HCT116 (cell line): ENCODE data around the gene ZNF580. TPM values are rescaled to one million over a fixed set of nuclear protein-coding genes. Genes with fewer than 3 reads are reported as not detected.

Experiments
- ATAC-seq: fragments of 200-7000 bp; cut with Tn5 transposase; 2 replicates; pipeline ENCODE4 v1.9.1; 2020; ENCODE audit warnings: mild to moderate bottlenecking, moderate library complexity
- BruUV-seq: library from RNA; stranded (reverse); fragments of 400-500 nt; replicated peaks from 2 replicates; lab custom pipeline; 2021; lab: Mats Ljungman, UMichigan
- CTCF ChIA-PET: fragments of 300-600 bp; sonication (Branson Sonifier 250); formaldehyde crosslinking; loops from one replicate; lab custom pipeline; 2021; ENCODE audit warnings: antibody characterized with exemption; lab: Charles Lee
- POLR2A ChIA-PET: fragments of 300-600, 350-600 bp; sonication (Branson Sonifier 250); formaldehyde crosslinking; loops from one replicate; lab custom pipeline; 2021; ENCODE audit warnings: antibody characterized with exemption; lab: Charles Lee
- RAD21 ChIA-PET, 2 experiments: fragments of 300-600 bp; sonication (Branson Sonifier 250); formaldehyde crosslinking; loops; one replicate each; lab custom pipeline; 2023; ENCODE audit warnings: low total read pairs in 2 of 2; ENCODE audit not compliant: uncharacterized antibody in 2 of 2, unreplicated experiment in 2 of 2, low non-redundant PET in 1 of 2; lab: Charles Lee
- DNase-seq: peaks from one replicate; pipeline ENCODE4 v3.0.0-alpha.2; 2010; ENCODE audit warnings: low read depth, low spot score
- H2AFZ ChIP-seq: fragments of 200-600 bp; shearing (Covaris generic), sonication (generic); 2 replicates; pipeline ENCODE4 v1.6.1; 2017; ENCODE audit warnings: low read depth, mixed run types, mixed read lengths, antibody characterized with exemption, low read length; ENCODE audit not compliant: poor library complexity, severe bottlenecking
- H3K27ac ChIP-seq: 2 replicates; pipeline ENCODE4 v1.5.1; 2012; ENCODE audit warnings: low read depth, low read length
- H3K27me3 ChIP-seq: fragments of 200-600 bp; sonication (generic); 2 replicates; pipeline ENCODE4 v1.6.1; 2016; ENCODE audit warnings: mixed run types, low read length, mixed read lengths; ENCODE audit not compliant: insufficient read depth
- H3K36me3 ChIP-seq, 2 experiments: fragments of 200-500 bp in 1 of 2; fragments of 200-600 bp in 1 of 2; sonication (Bioruptor generic) in 1 of 2; sonication (generic) in 1 of 2; 2 replicates each; pipeline versions ENCODE4 v1.5.1 to v1.6.1; 2014 to 2016; ENCODE audit warnings: low read length in 2 of 2, inconsistent platforms in 1 of 2, mixed read lengths in 1 of 2, mixed run types in 1 of 2; ENCODE audit not compliant: insufficient read depth in 2 of 2, control insufficient read depth in 1 of 2
- H3K4me1 ChIP-seq, 2 experiments: fragments of 200-600 bp in 1 of 2; sonication (generic) in 1 of 2; 2 replicates each; pipeline versions ENCODE4 v1.5.1 to v1.6.1; 2012 to 2017; ENCODE audit warnings: low read length in 2 of 2, inconsistent platforms in 1 of 2, mild to moderate bottlenecking in 1 of 2, mixed read lengths in 1 of 2, mixed run types in 1 of 2, moderate library complexity in 1 of 2; ENCODE audit not compliant: insufficient read depth in 2 of 2, control insufficient read depth in 1 of 2
- H3K4me2 ChIP-seq: fragments of 200-600 bp; sonication (generic); 2 replicates; pipeline ENCODE4 v1.6.1; 2017; ENCODE audit warnings: mixed run types, low read length, mixed read lengths
- H3K4me3 ChIP-seq, 2 experiments: fragments of 200-600 bp in 1 of 2; sonication (generic) in 1 of 2; replicated peaks in 1 of 2; 2 replicates each; pipeline ENCODE4 v1.5.1; 2011 to 2016; ENCODE audit warnings: low read length in 2 of 2, control low read depth in 1 of 2, low read depth in 1 of 2, mild to moderate bottlenecking in 1 of 2, mixed read lengths in 1 of 2, mixed run types in 1 of 2
- H3K79me2 ChIP-seq: fragments of 200-600 bp; sonication (generic); 2 replicates; pipeline ENCODE4 v1.6.1; 2017; ENCODE audit warnings: mild to moderate bottlenecking, mixed run types, low read length, moderate library complexity, mixed read lengths; ENCODE audit not compliant: insufficient read depth
- H3K9ac ChIP-seq: fragments of 200-600 bp; sonication (generic); 2 replicates; pipeline ENCODE4 v1.6.1; 2016; ENCODE audit warnings: low read length, mixed read lengths
- H3K9me2 ChIP-seq: fragments of 200-600 bp; sonication (generic), shearing (Covaris generic); 2 replicates; pipeline ENCODE4 v1.6.1; 2017; ENCODE audit warnings: mixed run types, mild to moderate bottlenecking, moderate library complexity; ENCODE audit not compliant: insufficient read depth
- H3K9me3 ChIP-seq, 2 experiments: fragments of 200-500 bp in 1 of 2; fragments of 200-600 bp in 1 of 2; sonication (Bioruptor generic) in 1 of 2; sonication (generic) in 1 of 2; 2 replicates each; pipeline ENCODE4 v1.6.1; 2014 to 2017; ENCODE audit warnings: low read length in 2 of 2, mixed read lengths in 2 of 2, inconsistent platforms in 1 of 2, low read depth in 1 of 2, mild to moderate bottlenecking in 1 of 2, mixed run types in 1 of 2, moderate library complexity in 1 of 2; ENCODE audit not compliant: control insufficient read depth in 1 of 2, insufficient read depth in 1 of 2
- H4K20me1 ChIP-seq: fragments of 200-600 bp; sonication (generic), shearing (Covaris generic); 2 replicates; pipeline ENCODE4 v1.6.1; 2017; ENCODE audit warnings: mixed run types, mild to moderate bottlenecking, moderate library complexity; ENCODE audit not compliant: insufficient read depth
- ATF3 ChIP-seq: IDR thresholded peaks from 2 replicates; pipeline ENCODE4 v1.6.1; 2012
- CEBPB ChIP-seq: IDR thresholded peaks from 2 replicates; pipeline ENCODE4 v1.6.1; 2012; ENCODE audit warnings: low read depth
- CTCF ChIP-seq, 3 experiments: fragments of 200-600 bp in 1 of 3; sonication (generic) in 1 of 3; IDR thresholded peaks in 2 of 3; conservative IDR thresholded peaks in 1 of 3; 2 replicates each; pipeline ENCODE4 v1.5.1; 2012 to 2017; ENCODE audit warnings: low read depth in 2 of 3, low read length in 2 of 3, antibody characterized with exemption in 1 of 3, borderline replicate concordance in 1 of 3, control low read depth in 1 of 3, mild to moderate bottlenecking in 1 of 3, mixed read lengths in 1 of 3, mixed run types in 1 of 3, moderate library complexity in 1 of 3; ENCODE audit not compliant: insufficient read depth in 1 of 3
- EGR1 ChIP-seq: IDR thresholded peaks from 2 replicates; pipeline ENCODE4 v1.6.1; 2012; ENCODE audit warnings: low read depth
- ELF1 ChIP-seq: IDR thresholded peaks from 2 replicates; pipeline ENCODE4 v1.6.1; 2012; ENCODE audit warnings: low read depth, borderline replicate concordance
- EZH2phosphoT487 ChIP-seq: fragments of 200-600 bp; IDR thresholded peaks from 2 replicates; pipeline ENCODE4 v1.6.1; 2018; ENCODE audit warnings: antibody characterized with exemption, borderline replicate concordance
- FOSL1 ChIP-seq: IDR thresholded peaks from 2 replicates; pipeline ENCODE4 v1.6.1; 2012; ENCODE audit warnings: low read depth
- JUND ChIP-seq: IDR thresholded peaks from 2 replicates; pipeline ENCODE4 v1.6.1; 2012
- MAX ChIP-seq: IDR thresholded peaks from 2 replicates; pipeline ENCODE4 v1.6.1; 2012
- POLR2A ChIP-seq: IDR thresholded peaks from 2 replicates; pipeline ENCODE4 v1.7.0; 2011; ENCODE audit warnings: borderline replicate concordance; ENCODE audit not compliant: insufficient read depth, insufficient read length; ENCODE audit errors: extremely low read depth
- POLR2AphosphoS5 ChIP-seq: IDR thresholded peaks from 2 replicates; pipeline ENCODE4 v1.6.1; 2011; ENCODE audit warnings: mild to moderate bottlenecking, low read depth, low read length, moderate library complexity
- REST ChIP-seq: IDR thresholded peaks from 2 replicates; pipeline ENCODE4 v1.6.1; 2012; ENCODE audit warnings: low read depth
- SIN3A ChIP-seq: IDR thresholded peaks from 2 replicates; pipeline ENCODE4 v1.6.1; 2012; ENCODE audit warnings: low read depth
- SP1 ChIP-seq: IDR thresholded peaks from 2 replicates; pipeline ENCODE4 v1.6.1; 2012; ENCODE audit warnings: low read depth
- SRF ChIP-seq: IDR thresholded peaks from 2 replicates; pipeline ENCODE4 v1.6.1; 2012; ENCODE audit warnings: low read depth
- TCF7L2 ChIP-seq: IDR thresholded peaks from 2 replicates; pipeline ENCODE4 v1.7.0; 2011; ENCODE audit warnings: borderline replicate concordance, inconsistent platforms; ENCODE audit not compliant: insufficient read depth, insufficient read length; ENCODE audit errors: extremely low read depth
- YY1 ChIP-seq: IDR thresholded peaks from 2 replicates; pipeline ENCODE4 v1.6.1; 2011; ENCODE audit warnings: low read length, low read depth, moderate library complexity, mild to moderate bottlenecking; ENCODE audit not compliant: insufficient replicate concordance; ENCODE audit errors: extremely low read depth
- ZFX ChIP-seq: fragments of 450-650 bp; IDR thresholded peaks from 2 replicates; pipeline ENCODE4 v1.6.1; 2017
- intact Hi-C: fragments of 100-400 bp; cut with micrococcal nuclease; formaldehyde crosslinking; loops from 2 replicates; pipeline ENCODE4 v1.10.0; 2022
- total RNA-seq: library from RNA; stranded (reverse); gene quantifications from one replicate; pipeline ENCODE4 v1.2.1, GENCODE V29; 2021; ENCODE audit not compliant: unreplicated experiment

ZNF580 gene
- total RNA-seq, 1 experiment from 2014 or later = 36.7 TPM

- peaks cover 0 to 6% of the 10 kb centered on the region in 2 experiments; a peak in 2 of 4 replicates for H3K36me3 ChIP-seq
Observed at GRCh38 chr19:55618426-55618825, 22.4 kb upstream of the ZNF580 start.

More at GRCh38 chr19:55618426-55618825, 22.4 kb upstream of the ZNF580 start:
- no peak for TF ChIP-seq REST
- no peak for TF ChIP-seq ATF3
- no peak for TF ChIP-seq ELF1
- no peak for TF ChIP-seq CTCF (IDR thresholded peaks at IDR 0.05 in 2 of 3, conservative IDR thresholded peaks at IDR 0.05 in 1 of 3; ENCODE audit: borderline replicate concordance in 1 of 3, insufficient read depth in 1 of 3, low read depth in 2 of 3, low read length in 2 of 3)
- no peak for TF ChIP-seq JUND
- TF ChIP-seq TCF7L2 = no peak
- no peak for TF ChIP-seq EGR1
- no peak for TF ChIP-seq YY1
- no peak for TF ChIP-seq MAX
- TF ChIP-seq ZFX = no peak
- TF ChIP-seq EZH2phosphoT487 = no peak
- no peak for TF ChIP-seq SRF
- no peak for TF ChIP-seq POLR2AphosphoS5
- TF ChIP-seq CEBPB = no peak
- TF ChIP-seq FOSL1 = no peak
- TF ChIP-seq POLR2A = no peak
- TF ChIP-seq SIN3A = no peak
- no peak for TF ChIP-seq SP1
- ChIA-PET POLR2A (no interaction called here), RAD21 (interaction anchor here in 1 of 2 experiments (0.6 kb wide), 1 partner anchor 412 kb away, joined by 3 read pairs; no protein-coding TSS in a partner anchor), CTCF (interaction anchor here (1.6 kb wide), 1 partner anchor 12 kb away, joined by 5 read pairs; no protein-coding TSS in a partner anchor)
- DNase-seq (no peak), ATAC-seq (no peak)
- Histone ChIP-seq H3K27ac (no peak overlapping the region), H3K4me1 (peaks cover 0 to under 1% of the 10 kb centered on the region in 2 experiments; a peak in 2 of 4 replicates), H2AFZ (no peak overlapping the region), H3K4me2 (no peak overlapping the region), H3K9me2 (no peaks in the 10 kb centered on the region), H3K9ac (no peak overlapping the region), H3K79me2 (no peaks in the 10 kb centered on the region), H3K9me3 (no peaks in the 10 kb centered on the region), H3K4me3 (no peak overlapping the region), H4K20me1 (no peaks in the 10 kb centered on the region), H3K27me3 (no peaks in the 10 kb centered on the region)
- no TSS peak for BruUV-seq
- intact Hi-C loops = no loop called here
